ENCODE data around the gene SMARCAL1. TPM values are rescaled to one million over a fixed set of nuclear protein-coding genes. Genes with fewer than 3 reads are reported as not detected.

Gene SMARCAL1
- total and polyA plus RNA-seq, 9 of the 15 experiments (the other 6 are each of a cell fraction or from before 2014, with no cell fraction given) = 8.2 to 27.9 (median 12.4) TPM

DNA sequence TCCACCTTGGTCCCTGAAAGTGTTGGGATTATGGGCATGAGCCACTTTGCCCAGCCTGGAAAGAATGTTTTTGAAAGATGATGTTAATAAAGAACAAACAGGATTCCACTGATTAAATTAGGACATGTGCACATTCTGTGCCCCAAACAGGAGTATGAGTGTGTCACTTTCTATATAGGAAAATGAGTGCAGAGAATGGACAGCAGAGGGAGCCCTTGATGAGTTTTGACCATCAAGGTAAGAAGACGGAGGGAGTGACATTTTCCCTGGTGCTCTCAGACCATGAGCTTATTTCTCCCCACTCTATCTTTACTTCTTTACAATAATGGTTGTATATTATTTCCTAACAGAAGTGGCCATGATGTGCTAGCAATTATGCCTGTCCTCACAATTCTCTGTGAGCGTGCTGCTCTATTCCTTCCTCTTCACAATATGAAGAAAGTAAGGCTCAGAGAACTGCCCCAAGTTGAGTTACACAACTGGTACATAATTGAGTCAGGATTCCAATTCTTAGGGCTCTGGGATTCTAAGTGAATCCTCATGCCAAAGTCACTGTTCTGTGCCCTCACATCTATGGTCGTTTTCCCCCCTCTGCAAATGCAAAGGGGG is 107.0 kb downstream of the SMARCAL1 start (continued):
- TF ChIP-seq HDAC1 (IDR thresholded peaks at IDR 0.05) (no peak), FOSL1 (tag; conservative IDR thresholded peaks at IDR 0.05) (no peak), LEF1 (IDR thresholded peaks at IDR 0.05) (no peak), SMC3 (conservative IDR thresholded peaks at IDR 0.05; ENCODE audit: insufficient read depth, low read depth, low read length) (0 out of 2 replicates have a peak, but pooled peaks have one; percentile 33), KLF16 (IDR thresholded peaks at IDR 0.05) (0 out of 2 replicates have a peak, but pooled peaks have one; percentile 19), CEBPB (tag; IDR thresholded peaks at IDR 0.05) (no peak), SRSF1 (IDR thresholded peaks at IDR 0.05; ENCODE audit: low read depth, low read length) (no peak), ZNF12 (CRISPR knock-in tag; IDR thresholded peaks at IDR 0.05) (no peak), ZNF143 (CRISPR knock-in tag; IDR thresholded peaks at IDR 0.05) (no peak)
- TF ChIP-seq, protein P1, sequence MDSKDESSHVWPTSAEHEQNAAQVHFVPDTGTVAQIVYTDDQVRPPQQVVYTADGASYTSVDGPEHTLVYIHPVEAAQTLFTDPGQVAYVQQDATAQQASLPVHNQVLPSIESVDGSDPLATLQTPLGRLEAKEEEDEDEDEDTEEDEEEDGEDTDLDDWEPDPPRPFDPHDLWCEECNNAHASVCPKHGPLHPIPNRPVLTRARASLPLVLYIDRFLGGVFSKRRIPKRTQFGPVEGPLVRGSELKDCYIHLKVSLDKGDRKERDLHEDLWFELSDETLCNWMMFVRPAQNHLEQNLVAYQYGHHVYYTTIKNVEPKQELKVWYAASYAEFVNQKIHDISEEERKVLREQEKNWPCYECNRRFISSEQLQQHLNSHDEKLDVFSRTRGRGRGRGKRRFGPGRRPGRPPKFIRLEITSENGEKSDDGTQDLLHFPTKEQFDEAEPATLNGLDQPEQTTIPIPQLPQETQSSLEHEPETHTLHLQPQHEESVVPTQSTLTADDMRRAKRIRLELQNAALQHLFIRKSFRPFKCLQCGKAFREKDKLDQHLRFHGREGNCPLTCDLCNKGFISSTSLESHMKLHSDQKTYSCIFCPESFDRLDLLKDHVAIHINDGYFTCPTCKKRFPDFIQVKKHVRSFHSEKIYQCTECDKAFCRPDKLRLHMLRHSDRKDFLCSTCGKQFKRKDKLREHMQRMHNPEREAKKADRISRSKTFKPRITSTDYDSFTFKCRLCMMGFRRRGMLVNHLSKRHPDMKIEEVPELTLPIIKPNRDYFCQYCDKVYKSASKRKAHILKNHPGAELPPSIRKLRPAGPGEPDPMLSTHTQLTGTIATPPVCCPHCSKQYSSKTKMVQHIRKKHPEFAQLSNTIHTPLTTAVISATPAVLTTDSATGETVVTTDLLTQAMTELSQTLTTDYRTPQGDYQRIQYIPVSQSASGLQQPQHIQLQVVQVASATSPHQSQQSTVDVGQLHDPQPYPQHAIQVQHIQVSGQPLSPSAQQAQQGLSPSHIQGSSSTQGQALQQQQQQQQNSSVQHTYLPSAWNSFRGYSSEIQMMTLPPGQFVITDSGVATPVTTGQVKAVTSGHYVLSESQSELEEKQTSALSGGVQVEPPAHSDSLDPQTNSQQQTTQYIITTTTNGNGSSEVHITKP (IDR thresholded peaks at IDR 0.05; ENCODE audit: partially characterized antibody) = no peak
- TF ChIP-seq, protein P2, sequence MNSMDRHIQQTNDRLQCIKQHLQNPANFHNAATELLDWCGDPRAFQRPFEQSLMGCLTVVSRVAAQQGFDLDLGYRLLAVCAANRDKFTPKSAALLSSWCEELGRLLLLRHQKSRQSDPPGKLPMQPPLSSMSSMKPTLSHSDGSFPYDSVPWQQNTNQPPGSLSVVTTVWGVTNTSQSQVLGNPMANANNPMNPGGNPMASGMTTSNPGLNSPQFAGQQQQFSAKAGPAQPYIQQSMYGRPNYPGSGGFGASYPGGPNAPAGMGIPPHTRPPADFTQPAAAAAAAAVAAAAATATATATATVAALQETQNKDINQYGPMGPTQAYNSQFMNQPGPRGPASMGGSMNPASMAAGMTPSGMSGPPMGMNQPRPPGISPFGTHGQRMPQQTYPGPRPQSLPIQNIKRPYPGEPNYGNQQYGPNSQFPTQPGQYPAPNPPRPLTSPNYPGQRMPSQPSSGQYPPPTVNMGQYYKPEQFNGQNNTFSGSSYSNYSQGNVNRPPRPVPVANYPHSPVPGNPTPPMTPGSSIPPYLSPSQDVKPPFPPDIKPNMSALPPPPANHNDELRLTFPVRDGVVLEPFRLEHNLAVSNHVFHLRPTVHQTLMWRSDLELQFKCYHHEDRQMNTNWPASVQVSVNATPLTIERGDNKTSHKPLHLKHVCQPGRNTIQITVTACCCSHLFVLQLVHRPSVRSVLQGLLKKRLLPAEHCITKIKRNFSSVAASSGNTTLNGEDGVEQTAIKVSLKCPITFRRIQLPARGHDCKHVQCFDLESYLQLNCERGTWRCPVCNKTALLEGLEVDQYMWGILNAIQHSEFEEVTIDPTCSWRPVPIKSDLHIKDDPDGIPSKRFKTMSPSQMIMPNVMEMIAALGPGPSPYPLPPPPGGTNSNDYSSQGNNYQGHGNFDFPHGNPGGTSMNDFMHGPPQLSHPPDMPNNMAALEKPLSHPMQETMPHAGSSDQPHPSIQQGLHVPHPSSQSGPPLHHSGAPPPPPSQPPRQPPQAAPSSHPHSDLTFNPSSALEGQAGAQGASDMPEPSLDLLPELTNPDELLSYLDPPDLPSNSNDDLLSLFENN (IDR thresholded peaks at IDR 0.05; ENCODE audit: low read depth in 2 of 2, low read length in 2 of 2) = no peak
- TF ChIP-seq, protein P3, sequence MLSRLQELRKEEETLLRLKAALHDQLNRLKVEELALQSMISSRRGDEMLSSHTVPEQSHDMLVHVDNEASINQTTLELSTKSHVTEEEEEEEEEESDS (CRISPR knock-in tag; IDR thresholded peaks at IDR 0.05) = no peak

Measured in K562 (cell line).